H1 (cell line): ENCODE data around the gene RNF43. TPM values are rescaled to one million over a fixed set of nuclear protein-coding genes. Genes with fewer than 3 reads are reported as not detected.

Experiments used
- CTCF ChIA-PET: fragments of 300-600 bp; sonication (Branson Sonifier 250); formaldehyde crosslinking; loops from one replicate; lab custom pipeline; 2021; ENCODE audit not compliant: partially characterized antibody; lab: Charles Lee
- POLR2A ChIA-PET: fragments of 300-600 bp; sonication (Branson Sonifier 250); formaldehyde crosslinking; loops from one replicate; lab custom pipeline; 2021; ENCODE audit warnings: inconsistent platforms; ENCODE audit not compliant: partially characterized antibody; lab: Charles Lee
- DNase-seq, 2 experiments: peaks; one replicate each; pipeline versions ENCODE4 v3.0.0 to v3.0.0-alpha.2; 2010 to 2022; ENCODE audit warnings: low spot score in 2 of 2, low read depth in 1 of 2, mixed read lengths in 1 of 2
- FAIRE-seq: peaks from 2 replicates; lab custom pipeline; 2011; peaks lifted over from hg19 to GRCh38; lab: Jason Lieb, UNC
- H2AFZ ChIP-seq: 2 replicates; pipeline ENCODE4 v1.8.1; 2012; ENCODE audit warnings: low read length, inconsistent platforms
- H2AK5ac ChIP-seq: 2 replicates; pipeline ENCODE4 v1.6.1; 2013; ENCODE audit warnings: low read depth, low read length
- H2BK120ac ChIP-seq: replicated peaks from 2 replicates; pipeline ENCODE3; 2013; ENCODE audit warnings: low read depth, low read length, inconsistent platforms
- H2BK12ac ChIP-seq: 2 replicates; pipeline ENCODE4 v1.6.1; 2013; ENCODE audit warnings: low read depth, low read length
- H2BK15ac ChIP-seq: 2 replicates; pipeline ENCODE4 v1.6.1; 2013; ENCODE audit warnings: low read length
- H2BK20ac ChIP-seq: 2 replicates; pipeline ENCODE4 v1.6.1; 2013; ENCODE audit warnings: low read length
- H2BK5ac ChIP-seq: 2 replicates; pipeline ENCODE4 v1.6.1; 2013; ENCODE audit warnings: low read depth, low read length
- H3K14ac ChIP-seq: 2 replicates; pipeline ENCODE4 v1.6.1; 2013; ENCODE audit warnings: inconsistent platforms; ENCODE audit not compliant: insufficient read length
- H3K18ac ChIP-seq: 2 replicates; pipeline ENCODE4 v1.6.1; 2013; ENCODE audit warnings: low read length; ENCODE audit errors: extremely low read depth
- H3K23ac ChIP-seq: 2 replicates; pipeline ENCODE4 v1.6.1; 2013; ENCODE audit warnings: inconsistent platforms; ENCODE audit not compliant: insufficient read length
- H3K23me2 ChIP-seq: 2 replicates; pipeline ENCODE4 v1.6.1; 2013; ENCODE audit warnings: low read depth, low read length
- H3K27ac ChIP-seq: 2 replicates; pipeline ENCODE4 v1.6.1; 2011; ENCODE audit warnings: low read depth, low read length, inconsistent platforms
- H3K27me3 ChIP-seq, 4 experiments: replicated peaks in 1 of 4; 1 replicate in 1 of 4; 2 replicates in 3 of 4; pipeline versions ENCODE4 v1.6.1 to v1.8.1; 2011 to 2013; ENCODE audit warnings: low read length in 3 of 4, mild to moderate bottlenecking in 3 of 4, inconsistent platforms in 2 of 4, mixed read lengths in 2 of 4, moderate library complexity in 1 of 4; ENCODE audit not compliant: control insufficient read depth in 3 of 4, insufficient read depth in 3 of 4; ENCODE audit errors: extremely low read depth in 1 of 4
- H3K36me3 ChIP-seq, 4 experiments: 2 replicates each; pipeline versions ENCODE4 v1.6.1 to v1.8.1; 2011 to 2013; ENCODE audit warnings: mild to moderate bottlenecking in 4 of 4, low read length in 3 of 4, moderate library complexity in 2 of 4, control low read depth in 1 of 4, inconsistent platforms in 1 of 4; ENCODE audit not compliant: insufficient read depth in 4 of 4, control insufficient read depth in 2 of 4
- H3K4ac ChIP-seq: replicated peaks from 2 replicates; pipeline ENCODE3; 2013; ENCODE audit warnings: low read length, low read depth, mixed read lengths, inconsistent platforms; ENCODE audit not compliant: insufficient read length
- H3K4me1 ChIP-seq, 4 experiments: replicated peaks in 1 of 4; 1 replicate in 1 of 4; 2 replicates in 3 of 4; pipeline versions ENCODE4 v1.6.1 to v1.8.1; 2011 to 2013; ENCODE audit warnings: low read length in 3 of 4, inconsistent platforms in 2 of 4, mixed read lengths in 1 of 4; ENCODE audit not compliant: insufficient read depth in 4 of 4, control insufficient read depth in 3 of 4
- H3K4me2 ChIP-seq, 2 experiments: 2 replicates each; pipeline versions ENCODE4 v1.6.1 to v1.8.1; 2011 to 2013; ENCODE audit warnings: low read depth in 2 of 2, low read length in 2 of 2, control low read depth in 1 of 2, inconsistent platforms in 1 of 2, mild to moderate bottlenecking in 1 of 2; ENCODE audit not compliant: insufficient read depth in 1 of 2
- H3K4me3 ChIP-seq, 4 experiments: fragments of 200-600, 300-600 bp in 1 of 4; sonication (generic), shearing (Covaris generic), sonication (Bioruptor Twin) in 1 of 4; 2 replicates each; pipeline versions ENCODE4 v1.5.1 to v1.8.1; 2011 to 2016; ENCODE audit warnings: low read length in 4 of 4, low read depth in 3 of 4, control low read depth in 2 of 4, inconsistent platforms in 2 of 4, mild to moderate bottlenecking in 2 of 4, mixed read lengths in 1 of 4, moderate library complexity in 1 of 4; ENCODE audit not compliant: insufficient read depth in 2 of 4; ENCODE audit errors: extremely low read depth in 1 of 4
- H3K56ac ChIP-seq: replicated peaks from 2 replicates; pipeline ENCODE3; 2013; ENCODE audit warnings: low read depth, mild to moderate bottlenecking, mixed read lengths, low read length, inconsistent platforms; ENCODE audit not compliant: insufficient read length
- H3K79me1 ChIP-seq: 2 replicates; pipeline ENCODE4 v1.6.1; 2013; ENCODE audit warnings: low read depth, low read length, control low read depth
- H3K79me2 ChIP-seq, 2 experiments: 2 replicates each; pipeline versions ENCODE4 v1.6.1 to v1.8.1; 2012 to 2013; ENCODE audit warnings: low read length in 2 of 2, mild to moderate bottlenecking in 2 of 2, inconsistent platforms in 1 of 2; ENCODE audit not compliant: insufficient read depth in 2 of 2, control insufficient read depth in 1 of 2
- H3K9ac ChIP-seq, 4 experiments: replicated peaks in 1 of 4; 1 replicate in 1 of 4; 2 replicates in 3 of 4; pipeline versions ENCODE4 v1.6.1 to v1.8.1; 2011 to 2013; ENCODE audit warnings: low read depth in 3 of 4, low read length in 3 of 4, control low read depth in 2 of 4, mild to moderate bottlenecking in 2 of 4, moderate library complexity in 2 of 4, inconsistent platforms in 1 of 4; ENCODE audit errors: extremely low read depth in 1 of 4
- H3K9me3 ChIP-seq, 2 experiments: 2 replicates each; pipeline versions ENCODE4 v1.6.1 to v1.8.1; 2012 to 2013; ENCODE audit warnings: mild to moderate bottlenecking in 2 of 2, moderate library complexity in 2 of 2, control low read depth in 1 of 2, inconsistent platforms in 1 of 2, low read depth in 1 of 2, low read length in 1 of 2, mixed read lengths in 1 of 2; ENCODE audit not compliant: insufficient read depth in 2 of 2
- H4K20me1 ChIP-seq, 2 experiments: replicated peaks in 1 of 2; 2 replicates each; pipeline versions ENCODE3 to v1.8.1; 2011 to 2013; ENCODE audit warnings: inconsistent platforms in 2 of 2, low read length in 2 of 2, mild to moderate bottlenecking in 1 of 2; ENCODE audit not compliant: insufficient read depth in 2 of 2, control insufficient read depth in 1 of 2
- H4K5ac ChIP-seq: 2 replicates; pipeline ENCODE4 v1.6.1; 2013; ENCODE audit warnings: low read length, low read depth, mixed read lengths, inconsistent platforms; ENCODE audit not compliant: insufficient read length
- H4K8ac ChIP-seq: 2 replicates; pipeline ENCODE4 v1.8.0; 2013; ENCODE audit warnings: mild to moderate bottlenecking, moderate library complexity, low read length, inconsistent platforms; ENCODE audit not compliant: insufficient read depth; ENCODE audit errors: extremely low read depth
- H4K91ac ChIP-seq: replicated peaks from 2 replicates; pipeline ENCODE3; 2013; ENCODE audit warnings: low read length, mixed read lengths, inconsistent platforms; ENCODE audit not compliant: insufficient read length
- CHD1 ChIP-seq: IDR thresholded peaks from 2 replicates; pipeline ENCODE4 v1.6.1; 2012; ENCODE audit warnings: low read depth, low read length, improper control_type of control experiment
- YY1 ChIP-seq: IDR thresholded peaks from 2 replicates; pipeline ENCODE4 v1.6.1; 2011; ENCODE audit warnings: low read depth, mild to moderate bottlenecking, low read length
- WGBS, 2 experiments: shearing (Covaris generic) in 1 of 2; methylation state at CpG; one replicate each; pipeline versions ENCODE4 v1.1.6 to v1.1.7; 2013 to 2015; ENCODE audit warnings: low lambda C conversion rate in 2 of 2, mixed read lengths in 2 of 2, inconsistent platforms in 1 of 2, low coverage in 1 of 2, missing lambda C conversion rate in 1 of 2; ENCODE audit not compliant: insufficient replicate concordance in 2 of 2, insufficient coverage in 1 of 2, insufficient read length in 1 of 2; ENCODE audit errors: extremely low coverage in 1 of 2, missing lambda C conversion rate in 1 of 2; 5-methylcytosine and 5-hydroxymethylcytosine counted together
- polyA plus RNA-seq, 7 experiments: library from polyadenylated mRNA; depleted of rRNA in 3 of 7; stranded (reverse) in 5 of 7; unstranded in 2 of 7; fragments of >200 nt in 5 of 7; fragments of 200-250 nt in 2 of 7; gene quantifications; 1 replicate in 5 of 7; 2 replicates in 1 of 7; 4 replicates in 1 of 7; pipeline versions ENCODE4 v1.2.1 to v1.2.3, GENCODE V29; 2011 to 2013; ENCODE audit warnings: missing spikeins in 2 of 7, mixed read lengths in 2 of 7
- total RNA-seq: library from RNA; stranded (reverse); fragmentation: NEBNext Ultra II Directional; extraction: Animal tissue kit (Norgen Biotek cat#: 25700); gene quantifications from 2 replicates; pipeline ENCODE4 v1.2.1, GENCODE V29; 2021

Gene RNF43
- total and polyA plus RNA-seq, 2 of the 8 experiments (the other 6 are each of a cell fraction or from before 2014, with no cell fraction given), result 0.89 to 1.5 TPM

- H3K23ac ChIP-seq, result no peak overlapping the region
- H2BK5ac ChIP-seq, result no peak overlapping the region
- ChIA-PET CTCF (interaction anchor here (1.0 to 1.1 kb wide), 2 partner anchors 21 to 31 kb away, joined by 3 read pairs; no protein-coding TSS in a partner anchor), POLR2A (interaction anchor here (1.5 kb wide), 1 partner anchor 21 kb away, joined by 5 read pairs; the partner anchor contains the start of gene SUPT4H1)
- peaks cover 5 to 15% (median 10%) of the 10 kb centered on the region in 4 experiments; a peak in 5 of 7 replicates for H3K4me1 ChIP-seq
- no peaks in the 10 kb centered on the region for H3K23me2 ChIP-seq
- no peaks in the 10 kb centered on the region for H4K20me1 ChIP-seq
- H2AK5ac ChIP-seq, result no peak overlapping the region
- no peak overlapping the region for H3K4ac ChIP-seq
- DNase-seq (no peak), FAIRE-seq (no peak)
- H2BK12ac ChIP-seq, result no peak overlapping the region
- no peak overlapping the region for H4K8ac ChIP-seq
- H3K9me3 ChIP-seq, result no peaks in the 10 kb centered on the region
- no peak overlapping the region for H3K14ac ChIP-seq
- H3K9ac ChIP-seq, result no peak overlapping the region
- no peaks in the 10 kb centered on the region for H3K79me1 ChIP-seq
- H2BK15ac ChIP-seq, result no peak overlapping the region
- H3K27me3 ChIP-seq, result no peaks in the 10 kb centered on the region
- no peak overlapping the region for H3K4me2 ChIP-seq
- WGBS, 2 experiments, result 88% methylated on average over 1 of the region's 1 CpG; no CpG with 5 or more reads in 1 of the 2 experiments
- no peak overlapping the region for H3K18ac ChIP-seq
- H3K56ac ChIP-seq, result no peak overlapping the region
- H3K36me3 ChIP-seq, result no peaks in the 10 kb centered on the region; a peak in 1 of 8 replicates
- no peaks in the 10 kb centered on the region for H3K79me2 ChIP-seq
- no peak overlapping the region for H2AFZ ChIP-seq
- no peak overlapping the region for H2BK20ac ChIP-seq
- H3K4me3 ChIP-seq, result no peak overlapping the region
- H3K27ac ChIP-seq, result no peak overlapping the region
- no peak overlapping the region for H2BK120ac ChIP-seq
- H4K5ac ChIP-seq, result no peak overlapping the region
- H4K91ac ChIP-seq, result no peak overlapping the region
- no peak for TF ChIP-seq YY1
- TF ChIP-seq CHD1, result no peak
Observed at GRCh38 chr17:58373923-58374322, 43.4 kb downstream of the RNF43 start.
